GM12878 (cell line): ENCODE measurements around the gene AMBRA1. TPM values are rescaled to one million over a fixed set of nuclear protein-coding genes. Genes with fewer than 3 reads are reported as not detected.

ENCODE experiments used
- ATAC-seq: fragments of 200-7000 bp; cut with Tn5 transposase; 3 replicates; pipeline ENCODE4 v1.9.1; 2020; ENCODE audit warnings: mild to moderate bottlenecking, moderate library complexity
- BruUV-seq: library from RNA; stranded (reverse); fragments of 400-500 nt; replicated peaks from 2 replicates; lab custom pipeline; 2021; lab: Mats Ljungman, UMichigan
- CTCF ChIA-PET: fragments of 300-600 bp; sonication (Branson Sonifier 250); formaldehyde crosslinking; extraction: SDS; loops from one replicate; lab custom pipeline; 2021; ENCODE audit warnings: inconsistent platforms; lab: Yijun Ruan, JAX
- POLR2A ChIA-PET: fragments of 350-600 bp; formaldehyde crosslinking; extraction: SDS; loops from one replicate; lab custom pipeline; 2021; ENCODE audit warnings: inconsistent platforms; lab: Charles Lee
- RAD21 ChIA-PET: fragments of 300-600 bp; sonication (Branson Sonifier 250); formaldehyde crosslinking; loops from one replicate; lab custom pipeline; 2023; ENCODE audit warnings: antibody characterized with exemption; ENCODE audit not compliant: unreplicated experiment; lab: Charles Lee
- SMC1A ChIA-PET: fragments of 300-600 bp; sonication (Branson Sonifier 250); formaldehyde crosslinking; loops from one replicate; lab custom pipeline; 2023; ENCODE audit not compliant: unreplicated experiment, uncharacterized antibody; lab: Charles Lee
- DNase-seq: peaks from one replicate; pipeline ENCODE4 v3.0.0-alpha.2; 2011; ENCODE audit warnings: low read depth, low spot score
- FAIRE-seq: peaks from 3 replicates; lab custom pipeline; 2011; peaks lifted over from hg19 to GRCh38; lab: Jason Lieb, UNC
- H2AFZ ChIP-seq: 2 replicates; pipeline ENCODE4 v1.6.0; 2011; ENCODE audit warnings: low read depth, low read length, control low read depth; ENCODE audit not compliant: control insufficient read depth
- H3K27ac ChIP-seq: 2 replicates; pipeline ENCODE4 v1.5.1; 2011; ENCODE audit warnings: control low read depth; ENCODE audit not compliant: control insufficient read depth, insufficient read depth
- H3K27me3 ChIP-seq, 2 experiments: replicated peaks in 1 of 2; 2 replicates each; pipeline versions ENCODE4 v1.6.0 to v1.6.1; 2011; ENCODE audit warnings: low read length in 1 of 2; ENCODE audit not compliant: control insufficient read depth in 2 of 2, insufficient read depth in 2 of 2
- H3K36me3 ChIP-seq, 2 experiments: 2 replicates each; pipeline ENCODE4 v1.5.1; 2011; ENCODE audit warnings: low read length in 1 of 2; ENCODE audit not compliant: control insufficient read depth in 2 of 2, insufficient read depth in 2 of 2
- H3K4me1 ChIP-seq: 2 replicates; pipeline ENCODE4 v1.6.1; 2011; ENCODE audit warnings: mild to moderate bottlenecking, low read length, moderate library complexity, mixed read lengths; ENCODE audit not compliant: control insufficient read depth, insufficient read depth
- H3K4me2 ChIP-seq: 2 replicates; pipeline ENCODE4 v1.6.0; 2011; ENCODE audit warnings: control low read depth; ENCODE audit not compliant: control insufficient read depth, insufficient read depth
- H3K4me3 ChIP-seq: fragments of 200-600 bp; sonication (generic); 2 replicates; pipeline ENCODE4 v1.5.1; 2016
- H3K79me2 ChIP-seq: 2 replicates; pipeline ENCODE4 v1.6.0; 2011; ENCODE audit warnings: low read length; ENCODE audit not compliant: control insufficient read depth, insufficient read depth
- H3K9ac ChIP-seq: 2 replicates; pipeline ENCODE4 v1.8.0; 2011; ENCODE audit warnings: low read length, control low read depth, mixed read lengths; ENCODE audit not compliant: control insufficient read depth, insufficient read depth
- H3K9me3 ChIP-seq: replicated peaks from 3 replicates; pipeline ENCODE4 v1.5.1; 2011; ENCODE audit warnings: mild to moderate bottlenecking, low read length; ENCODE audit not compliant: control insufficient read depth, insufficient read depth
- H4K20me1 ChIP-seq: 2 replicates; pipeline ENCODE4 v1.6.0; 2011; ENCODE audit not compliant: control insufficient read depth, insufficient read depth
- BCL11A ChIP-seq: IDR thresholded peaks from 2 replicates; pipeline ENCODE4 v1.6.1; 2011; ENCODE audit warnings: low read depth, low read length
- EP300 ChIP-seq, 2 experiments: fragments of 150-350 bp in 1 of 2; IDR thresholded peaks; 2 replicates each; pipeline ENCODE4 v1.6.1; 2011 to 2012; ENCODE audit warnings: low read depth in 2 of 2, low read length in 2 of 2, borderline replicate concordance in 1 of 2, improper control_type of control experiment in 1 of 2, inconsistent platforms in 1 of 2; ENCODE audit not compliant: control insufficient read depth in 1 of 2
- EZH2 ChIP-seq: IDR thresholded peaks from 2 replicates; pipeline ENCODE4 v1.6.1; 2012; ENCODE audit warnings: low read depth, mild to moderate bottlenecking, control low read depth, inconsistent platforms, low read length, borderline replicate concordance; ENCODE audit not compliant: control insufficient read depth
- FOS ChIP-seq: IDR thresholded peaks from 3 replicates; pipeline ENCODE4 v1.6.1; 2011; ENCODE audit warnings: borderline replicate concordance; ENCODE audit not compliant: insufficient read length; ENCODE audit errors: extremely low read depth
- FOXM1 ChIP-seq: IDR thresholded peaks from 2 replicates; pipeline ENCODE4 v1.6.1; 2012; ENCODE audit warnings: low read depth, mild to moderate bottlenecking, inconsistent platforms, low read length, moderate library complexity
- HDAC2 ChIP-seq: fragments of 200-600 bp; sonication (generic); IDR thresholded peaks from 2 replicates; pipeline ENCODE4 v1.6.1; 2017
- KAT2A ChIP-seq: conservative IDR thresholded peaks from 2 replicates; pipeline ENCODE4 v1.6.1; 2011; ENCODE audit warnings: low read depth, low read length; ENCODE audit not compliant: control insufficient read depth
- KDM1A ChIP-seq: fragments of 200-600 bp; sonication (generic); IDR thresholded peaks from 2 replicates; pipeline ENCODE4 v1.6.1; 2016; ENCODE audit warnings: borderline replicate concordance
- MTA3 ChIP-seq: IDR thresholded peaks from 2 replicates; pipeline ENCODE4 v1.6.1; 2012; ENCODE audit warnings: low read length, inconsistent platforms, borderline replicate concordance
- NR2C1 ChIP-seq: fragments of 450-650 bp; IDR thresholded peaks from 2 replicates; pipeline ENCODE4 v1.6.1; 2017; ENCODE audit warnings: antibody characterized with exemption, mild to moderate bottlenecking, moderate library complexity
- RELA ChIP-seq: fragments of 450-650 bp; IDR thresholded peaks from 2 replicates; pipeline ENCODE4 v1.8.0; 2014; ENCODE audit warnings: borderline replicate concordance; ENCODE audit not compliant: partially characterized antibody
- SP1 ChIP-seq: IDR thresholded peaks from one replicate; pipeline ENCODE4 v1.6.1; 2011; ENCODE audit warnings: low read depth, low read length
- SUPT20H ChIP-seq: IDR thresholded peaks from 2 replicates; pipeline ENCODE4 v1.6.1; 2011; ENCODE audit warnings: low read depth, mild to moderate bottlenecking, low read length, moderate library complexity, borderline replicate concordance; ENCODE audit not compliant: control insufficient read depth
- ZNF217 ChIP-seq: fragments of 450-650 bp; IDR thresholded peaks from 2 replicates; pipeline ENCODE4 v1.6.1; 2017; ENCODE audit warnings: antibody characterized with exemption, mild to moderate bottlenecking
- ZNF384 ChIP-seq: IDR thresholded peaks from 2 replicates; pipeline ENCODE4 v1.6.1; 2012; ENCODE audit warnings: low read depth, mild to moderate bottlenecking, low read length, improper control_type of control experiment, borderline replicate concordance
- ZNF592 ChIP-seq: fragments of 450-650 bp; IDR thresholded peaks from 2 replicates; pipeline ENCODE4 v1.6.1; 2017; ENCODE audit warnings: mild to moderate bottlenecking, moderate library complexity
- ZNF622 ChIP-seq: fragments of 450-650 bp; IDR thresholded peaks from 2 replicates; pipeline ENCODE4 v1.6.1; 2017; ENCODE audit warnings: mild to moderate bottlenecking, inconsistent platforms
- WGBS: methylation state at CpG from one replicate; pipeline ENCODE4 v1.1.6; 2016; ENCODE audit warnings: low lambda C conversion rate; ENCODE audit not compliant: insufficient replicate concordance, insufficient coverage; ENCODE audit errors: missing lambda C conversion rate; 5-methylcytosine and 5-hydroxymethylcytosine counted together
- in situ Hi-C: fragments of 300-500 bp; cut with MboI; formaldehyde crosslinking; loops from 9 replicates; pipeline ENCODE4 v1.14.3; 2018; ENCODE audit warnings: mixed read lengths
- intact Hi-C: fragments of 100-400 bp; cut with micrococcal nuclease; formaldehyde crosslinking; loops from one replicate; pipeline ENCODE4 v1.14.2; 2022; ENCODE audit not compliant: unreplicated experiment
- polyA plus RNA-seq, 11 experiments: library from polyadenylated mRNA; depleted of rRNA in 4 of 11; unstranded in 6 of 11; stranded (reverse) in 5 of 11; fragments of >200 nt; fragmentation: Nextera tagmentation in 4 of 11; fragmentation: Illumina TruSeq in 1 of 11; extraction: Ambion mirVana in 4 of 11; extraction: Trizol in 1 of 11; gene quantifications; 1 replicate in 1 of 11; 2 replicates in 10 of 11; pipeline versions ENCODE4 v1.2.1 to v1.2.3, GENCODE V29; 2011 to 2016; ENCODE audit warnings: inconsistent platforms in 2 of 11, missing spikeins in 2 of 11, low read depth in 1 of 11
- total RNA-seq, 4 experiments: library from RNA; depleted of rRNA in 3 of 4; stranded (reverse); fragments of >200 nt in 3 of 4; fragmentation: Illumina TruSeq in 1 of 4; extraction: Trizol in 1 of 4; gene quantifications; 2 replicates each; pipeline versions ENCODE4 v1.2.1 to v1.2.3, GENCODE V29; 2013 to 2021
- TF ChIP-seq, protein P1 (sequence below): fragments of 450-650 bp; IDR thresholded peaks from 2 replicates; pipeline ENCODE4 v1.6.1; 2017; ENCODE audit warnings: mild to moderate bottlenecking

The AMBRA1 gene
- total and polyA plus RNA-seq, 10 of the 15 experiments (the other 5 are each of a cell fraction or from before 2014, with no cell fraction given), result 0.57 to 34.3 (median 13.7) TPM

DNA sequence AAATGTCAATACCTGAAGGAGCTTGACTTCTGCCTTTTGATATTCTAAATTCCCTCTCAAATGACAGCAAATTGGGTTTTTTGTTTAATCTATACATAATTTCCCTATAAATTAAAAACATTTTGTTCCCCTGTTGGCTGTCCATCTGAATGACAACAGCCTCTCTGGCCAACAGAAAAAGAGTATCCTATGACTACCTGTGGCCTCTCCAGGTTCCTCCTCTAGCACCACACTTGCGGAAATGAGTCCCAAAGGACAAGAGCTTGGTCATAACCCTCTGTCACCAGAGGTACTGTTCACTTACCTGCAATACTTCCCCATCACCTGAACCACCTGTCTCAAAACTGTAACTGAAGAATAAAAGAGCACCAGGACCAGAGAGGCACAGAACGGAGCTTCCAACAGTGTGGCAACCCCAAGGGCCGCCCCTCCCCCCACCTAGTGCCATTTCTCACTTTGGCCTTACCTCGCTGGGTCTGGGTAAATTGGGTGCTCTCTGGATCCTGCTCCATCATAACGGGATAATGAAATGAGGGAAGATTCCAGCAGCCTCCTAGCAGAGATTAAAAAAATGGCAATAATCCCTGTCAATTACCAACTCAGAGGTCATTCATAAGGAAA is 81.5 kb downstream of the AMBRA1 start:
- no peak overlapping the region for H3K9ac ChIP-seq
- CTCF ChIA-PET, result interaction anchor here (0.9 kb wide), 2 partner anchors 12 to 22 kb away, joined by 3 read pairs; no protein-coding TSS in a partner anchor
- 97% methylated on average over 5 of the region's 5 CpGs for WGBS

More for the DNA sequence above, 81.5 kb downstream of the AMBRA1 start:
- DNase-seq, result no peak
- no peak overlapping the region for H2AFZ ChIP-seq
- in situ Hi-C loops (no loop called here), intact Hi-C loops (no loop called here)
- ATAC-seq, result no peak
- no peaks in the 10 kb centered on the region for H3K4me1 ChIP-seq
- no peaks in the 10 kb centered on the region for H4K20me1 ChIP-seq
- no peaks in the 10 kb centered on the region for H3K9me3 ChIP-seq
- no peak for FAIRE-seq
- SMC1A ChIA-PET, result interaction anchor here (1.0 to 1.8 kb wide), 4 partner anchors 12 to 66 kb away, joined by 3 to 6 read pairs (median 4); no protein-coding TSS in a partner anchor
- RAD21 ChIA-PET, result interaction anchor here (1.9 kb wide), 1 partner anchor 22 kb away, joined by 11 read pairs; no protein-coding TSS in a partner anchor
- no TSS peak for BruUV-seq
- no peaks in the 10 kb centered on the region for H3K27me3 ChIP-seq
- peaks cover 2 to 5% of the 10 kb centered on the region in 2 experiments for H3K36me3 ChIP-seq
- no peak overlapping the region for H3K27ac ChIP-seq
- H3K79me2 ChIP-seq, result peaks cover 2% of the 10 kb centered on the region; the same call in 1 of the 2 replicates
- no peak overlapping the region for H3K4me2 ChIP-seq
- no peak overlapping the region for H3K4me3 ChIP-seq
- POLR2A ChIA-PET, result no interaction called here
- no peak for TF ChIP-seq ZNF384
- TF ChIP-seq, protein P1, sequence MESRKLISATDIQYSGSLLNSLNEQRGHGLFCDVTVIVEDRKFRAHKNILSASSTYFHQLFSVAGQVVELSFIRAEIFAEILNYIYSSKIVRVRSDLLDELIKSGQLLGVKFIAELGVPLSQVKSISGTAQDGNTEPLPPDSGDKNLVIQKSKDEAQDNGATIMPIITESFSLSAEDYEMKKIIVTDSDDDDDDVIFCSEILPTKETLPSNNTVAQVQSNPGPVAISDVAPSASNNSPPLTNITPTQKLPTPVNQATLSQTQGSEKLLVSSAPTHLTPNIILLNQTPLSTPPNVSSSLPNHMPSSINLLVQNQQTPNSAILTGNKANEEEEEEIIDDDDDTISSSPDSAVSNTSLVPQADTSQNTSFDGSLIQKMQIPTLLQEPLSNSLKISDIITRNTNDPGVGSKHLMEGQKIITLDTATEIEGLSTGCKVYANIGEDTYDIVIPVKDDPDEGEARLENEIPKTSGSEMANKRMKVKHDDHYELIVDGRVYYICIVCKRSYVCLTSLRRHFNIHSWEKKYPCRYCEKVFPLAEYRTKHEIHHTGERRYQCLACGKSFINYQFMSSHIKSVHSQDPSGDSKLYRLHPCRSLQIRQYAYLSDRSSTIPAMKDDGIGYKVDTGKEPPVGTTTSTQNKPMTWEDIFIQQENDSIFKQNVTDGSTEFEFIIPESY, result no peak
- TF ChIP-seq ZNF217, result no peak
- no peak for TF ChIP-seq EP300 (IDR thresholded peaks at IDR 0.05; ENCODE audit: borderline replicate concordance in 1 of 2, control insufficient read depth in 1 of 2, low read depth in 2 of 2, low read length in 2 of 2)
- TF ChIP-seq ZNF592, result no peak
- no peak for TF ChIP-seq ZNF622
- no peak for TF ChIP-seq FOS
- TF ChIP-seq BCL11A, result no peak
- no peak for TF ChIP-seq MTA3
- TF ChIP-seq NR2C1, result no peak
- TF ChIP-seq SP1, result no peak
- TF ChIP-seq EZH2, result no peak
- no peak for TF ChIP-seq RELA
- TF ChIP-seq HDAC2, result no peak
- TF ChIP-seq KAT2A, result no peak
- TF ChIP-seq SUPT20H, result no peak
- TF ChIP-seq KDM1A, result no peak
- no peak for TF ChIP-seq FOXM1
